ENCODE data around the gene PTCD2. TPM values are rescaled to one million over a fixed set of nuclear protein-coding genes. Genes with fewer than 3 reads are reported as not detected.

PTCD2 gene
- total RNA-seq, 2 donors from 2014 or later = 2.6 to 3.9 TPM

GRCh38 chr5:72383280-72383679 is 63.1 kb downstream of the PTCD2 start:
- intact Hi-C loops (cut with DNase I) = no loop called here
- no peak overlapping the region for H3K4me3 ChIP-seq
- no peaks in the 10 kb centered on the region for H3K27me3 ChIP-seq
- no peak overlapping the region for H3K27ac ChIP-seq
- H3K36me3 ChIP-seq (replicated peaks in 1 of 2; ENCODE audit: insufficient read depth in 1 of 2, low read depth in 2 of 2) = no peaks in the 10 kb centered on the region
- no peak for ATAC-seq
- TF ChIP-seq CTCF (IDR thresholded peaks at IDR 0.05) (no peak), POLR2A (IDR thresholded peaks at IDR 0.05) (no peak)
- no peaks in the 10 kb centered on the region for H3K4me1 ChIP-seq
- no peak for DNase-seq
- no peaks in the 10 kb centered on the region for H3K9me3 ChIP-seq
- 65 to 71% methylated on average over 7 of the region's 7 CpGs for WGBS, 2 donors

- ATAC-seq = no peak
- intact Hi-C loops (cut with DNase I) = no loop called here
- WGBS, 2 donors = 75 to 85% methylated on average over 2 of the region's 2 CpGs
- no peak for DNase-seq
- H3K27ac ChIP-seq = no peak overlapping the region
- no peaks in the 10 kb centered on the region for H3K9me3 ChIP-seq
- TF ChIP-seq CTCF (IDR thresholded peaks at IDR 0.05) (no peak), POLR2A (IDR thresholded peaks at IDR 0.05) (no peak)
- no peak overlapping the region for H3K4me3 ChIP-seq
- no peaks in the 10 kb centered on the region for H3K4me1 ChIP-seq
- no peaks in the 10 kb centered on the region for H3K36me3 ChIP-seq (replicated peaks in 1 of 2; ENCODE audit: insufficient read depth in 1 of 2, low read depth in 2 of 2)
- H3K27me3 ChIP-seq = no peaks in the 10 kb centered on the region
Observed at GRCh38 chr5:72383726-72384125, 63.6 kb downstream of the PTCD2 start.

GRCh38 chr5:72386639-72387038 is 66.5 kb downstream of the PTCD2 start:
- DNase-seq = peak in 1 of 4 donors; percentile 21
- H3K9me3 ChIP-seq = no peaks in the 10 kb centered on the region
- WGBS, 2 donors = 73 to 100% methylated on average over 1 of the region's 1 CpG
- no peaks in the 10 kb centered on the region for H3K36me3 ChIP-seq (replicated peaks in 1 of 2; ENCODE audit: insufficient read depth in 1 of 2, low read depth in 2 of 2)
- no peaks in the 10 kb centered on the region for H3K27me3 ChIP-seq
- no peak overlapping the region for H3K27ac ChIP-seq
- no peak for TF ChIP-seq CTCF (IDR thresholded peaks at IDR 0.05)
- TF ChIP-seq POLR2A (IDR thresholded peaks at IDR 0.05) = no peak
- no peaks in the 10 kb centered on the region for H3K4me1 ChIP-seq
- no peak overlapping the region for H3K4me3 ChIP-seq
- ATAC-seq = no peak
- intact Hi-C loops (cut with DNase I) = no loop called here

GRCh38 chr5:72387985-72388384 is 67.8 kb downstream of the PTCD2 start:
- Histone ChIP-seq H3K4me1 (peaks cover 7% of the 10 kb centered on the region), H3K9me3 (no peaks in the 10 kb centered on the region), H3K36me3 (replicated peaks in 1 of 2; ENCODE audit: insufficient read depth in 1 of 2, low read depth in 2 of 2) (no peaks in the 10 kb centered on the region), H3K4me3 (no peak overlapping the region), H3K27me3 (no peaks in the 10 kb centered on the region), H3K27ac (no peak overlapping the region)
- no peak for ATAC-seq
- DNase-seq = no peak
- TF ChIP-seq POLR2A (IDR thresholded peaks at IDR 0.05) (no peak), CTCF (IDR thresholded peaks at IDR 0.05) (no peak)
- WGBS, 2 donors = 47 to 65% methylated on average over 3 of the region's 3 CpGs
- intact Hi-C loops (cut with DNase I) = no loop called here

GRCh38 chr5:72388646-72389045 is 68.5 kb downstream of the PTCD2 start:
- H3K9me3 ChIP-seq = no peaks in the 10 kb centered on the region
- peaks cover 7% of the 10 kb centered on the region for H3K4me1 ChIP-seq
- no peak overlapping the region for H3K4me3 ChIP-seq
- intact Hi-C loops (cut with DNase I) = no loop called here
- H3K36me3 ChIP-seq (replicated peaks in 1 of 2; ENCODE audit: insufficient read depth in 1 of 2, low read depth in 2 of 2) = no peaks in the 10 kb centered on the region
- no peak for ATAC-seq
- H3K27me3 ChIP-seq = no peaks in the 10 kb centered on the region
- H3K27ac ChIP-seq = no peak overlapping the region
- no peak for TF ChIP-seq POLR2A (IDR thresholded peaks at IDR 0.05)
- TF ChIP-seq CTCF (IDR thresholded peaks at IDR 0.05) = no peak
- 88 to 91% methylated on average over 8 of the region's 8 CpGs for WGBS, 2 donors
- DNase-seq = no peak

All from body of pancreas (tissue), 4 donors.